GM19397 (cell line): ENCODE data around the gene MYO9A.

Source experiments
- ATAC-seq: cut with Tn5 transposase; IDR thresholded peaks from one replicate; pipeline ENCODE4 v1.9.1; 2021; ENCODE audit warnings: mild to moderate bottlenecking, moderate library complexity; ENCODE audit not compliant: unreplicated experiment

The MYO9A gene

GRCh38 chr15:71974211-71974610, 143.7 kb downstream of the MYO9A start:
- ATAC-seq = no peak

GRCh38 chr15:71973366-71973765, 144.6 kb downstream of the MYO9A start:
- no peak for ATAC-seq

DNA sequence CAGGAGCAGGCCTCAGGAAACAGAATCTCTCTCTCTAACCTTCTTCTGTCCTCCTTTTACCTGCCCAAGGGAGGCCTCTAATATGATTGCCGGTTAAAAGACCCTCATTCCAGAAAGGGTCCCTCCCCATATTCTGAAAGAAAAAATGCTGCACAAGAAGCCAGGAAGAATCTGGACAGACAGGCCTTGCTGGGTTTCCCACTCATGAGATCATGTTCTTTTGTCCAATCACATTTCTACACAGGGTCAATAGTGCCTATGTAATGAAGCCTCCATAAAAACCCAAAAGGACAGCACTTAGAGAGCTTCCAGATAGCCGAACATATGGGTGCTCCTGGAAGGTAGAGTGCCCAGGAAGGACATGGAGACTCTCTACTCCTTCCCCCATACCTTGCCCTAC, 146.0 kb downstream of the MYO9A start:
- ATAC-seq = no peak

- no peak for ATAC-seq
Observed at GRCh38 chr15:71970435-71970834, 147.5 kb downstream of the MYO9A start.

GRCh38 chr15:71962537-71962936, 155.4 kb downstream of the MYO9A start:
- ATAC-seq = no peak

GRCh38 chr15:71957026-71957425, 160.9 kb downstream of the MYO9A start:
- ATAC-seq = no peak

DNA sequence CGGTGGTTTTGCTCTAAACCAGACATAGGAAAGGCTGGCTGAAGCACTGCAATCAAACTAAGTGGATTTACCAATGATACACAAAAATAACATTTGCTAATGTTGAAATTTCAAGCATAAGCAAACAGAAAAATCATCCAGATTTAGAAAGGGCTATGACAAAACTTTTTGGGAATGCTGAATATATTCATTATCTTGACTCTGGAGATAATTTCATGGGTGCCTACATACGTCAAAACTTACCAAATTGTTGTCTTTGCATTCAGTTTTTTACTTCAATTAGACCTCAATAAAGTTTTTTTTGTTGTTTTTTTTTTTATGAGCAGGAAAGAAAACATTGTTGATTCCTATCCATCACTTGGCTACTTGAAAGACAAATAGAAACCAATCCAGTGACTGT, 166.8 kb downstream of the MYO9A start:
- ATAC-seq = no peak

- no peak for ATAC-seq
Observed at GRCh38 chr15:71945012-71945411, 172.9 kb downstream of the MYO9A start.

DNA sequence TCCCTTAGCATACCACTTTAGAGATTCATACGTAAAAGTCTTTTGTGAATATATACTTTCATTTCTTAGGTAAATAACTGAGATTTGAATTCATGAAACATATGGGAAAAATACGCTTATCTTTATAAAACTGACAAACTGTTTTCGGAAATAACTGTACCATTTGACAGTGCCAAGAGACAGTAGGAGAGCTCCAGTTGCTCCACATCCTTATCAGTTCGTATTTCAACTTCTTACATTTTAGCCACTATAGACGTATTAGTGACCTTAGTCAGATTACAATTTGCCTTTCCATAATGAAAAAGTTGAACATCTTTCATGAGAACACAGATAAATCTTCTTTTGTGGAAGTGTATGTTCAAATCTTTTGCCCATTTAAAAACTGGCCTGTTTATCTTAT, 174.1 kb downstream of the MYO9A start:
- ATAC-seq = no peak

- no peak for ATAC-seq
Observed at GRCh38 chr15:71939981-71940588, 177.9 kb downstream of the MYO9A start.

DNA sequence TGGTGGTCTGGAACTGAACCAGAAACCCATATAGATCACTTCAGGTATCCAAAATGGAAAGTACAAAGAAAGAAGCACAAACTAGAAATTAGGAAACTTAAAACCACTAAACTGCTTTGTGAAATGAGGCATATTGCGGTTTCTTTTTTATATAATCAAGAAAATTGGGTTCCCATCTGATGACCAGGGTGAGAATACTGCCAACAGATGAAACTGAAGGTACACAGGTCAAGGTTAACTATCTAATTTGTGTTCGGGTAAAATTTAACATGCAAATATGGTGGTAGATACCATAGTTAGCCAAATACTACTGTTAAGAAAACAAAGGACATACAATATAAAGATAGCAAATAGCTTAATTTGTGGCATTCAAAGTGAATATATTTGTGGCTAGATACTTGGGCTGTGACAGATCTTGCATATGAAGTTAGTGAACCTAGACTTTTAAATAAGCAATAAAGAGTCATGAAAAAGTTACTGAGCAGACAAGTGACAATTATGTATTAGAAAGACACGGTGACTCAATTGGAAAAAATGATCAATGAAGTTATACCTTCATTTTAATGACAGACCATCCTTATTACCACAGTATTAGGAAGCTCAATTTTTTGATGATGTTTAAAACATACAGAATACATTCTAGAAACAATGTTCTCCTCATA, 180.2 kb downstream of the MYO9A start:
- no peak for ATAC-seq

DNA sequence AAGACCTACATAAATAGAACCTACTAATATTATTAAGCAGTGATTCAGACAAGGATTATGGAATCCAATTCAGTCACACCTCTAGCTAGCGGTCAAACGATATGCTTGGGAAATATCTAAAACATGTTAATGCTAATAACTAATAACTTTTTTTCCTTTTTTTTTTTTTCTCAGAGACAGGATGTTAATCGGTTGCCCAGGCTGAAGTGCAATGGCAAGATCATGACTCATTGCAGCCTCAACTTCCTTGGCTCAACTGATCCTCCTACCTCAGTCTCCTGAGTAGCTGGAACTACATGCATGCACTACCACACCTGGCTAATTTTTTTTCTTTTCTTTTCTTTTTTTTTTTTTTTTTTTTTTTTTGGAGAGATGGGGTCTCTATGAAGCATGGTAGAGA, 183.5 kb downstream of the MYO9A start:
- no peak for ATAC-seq

GRCh38 chr15:71932689-71933088, 185.3 kb downstream of the MYO9A start:
- ATAC-seq = no peak

- ATAC-seq = no peak
Observed at GRCh38 chr15:71931261-71931660, 186.7 kb downstream of the MYO9A start.

DNA sequence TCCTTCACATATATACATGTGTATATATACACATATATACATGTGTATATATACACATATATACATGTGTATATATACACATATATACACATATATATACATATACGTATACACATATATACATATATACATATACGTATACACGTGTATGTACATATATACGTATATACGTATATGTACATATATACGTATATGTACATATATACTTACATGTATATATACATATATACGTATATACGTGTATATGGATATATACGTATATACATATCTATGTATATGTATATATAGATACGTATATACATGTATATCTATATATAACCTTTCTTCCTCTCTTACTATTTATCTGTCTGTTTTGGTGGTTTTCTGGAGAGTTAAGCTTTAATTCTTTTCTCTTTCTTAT, 192.8 kb downstream of the MYO9A start:
- no peak for ATAC-seq

GRCh38 chr15:71921191-71921590, 196.8 kb downstream of the MYO9A start:
- no peak for ATAC-seq

DNA sequence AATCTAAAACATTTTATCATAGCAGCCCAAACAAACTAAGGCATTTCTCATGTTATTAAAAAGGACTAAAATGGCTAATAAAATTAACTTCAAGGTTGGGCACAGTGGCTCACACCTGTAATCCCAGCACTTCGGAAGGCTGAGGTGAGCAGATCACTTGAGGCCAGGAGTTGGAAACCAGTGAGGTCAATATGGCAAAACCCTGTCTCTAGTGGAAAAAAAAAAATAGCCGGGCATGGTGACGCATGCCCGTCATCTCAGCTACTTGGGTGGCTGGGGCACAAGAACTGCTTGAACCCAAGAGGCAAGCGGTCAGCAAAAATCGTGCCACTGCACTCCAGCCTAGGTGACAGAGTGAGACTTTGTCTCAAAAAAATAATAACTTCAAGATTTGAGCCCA, 197.4 kb downstream of the MYO9A start:
- no peak for ATAC-seq

DNA sequence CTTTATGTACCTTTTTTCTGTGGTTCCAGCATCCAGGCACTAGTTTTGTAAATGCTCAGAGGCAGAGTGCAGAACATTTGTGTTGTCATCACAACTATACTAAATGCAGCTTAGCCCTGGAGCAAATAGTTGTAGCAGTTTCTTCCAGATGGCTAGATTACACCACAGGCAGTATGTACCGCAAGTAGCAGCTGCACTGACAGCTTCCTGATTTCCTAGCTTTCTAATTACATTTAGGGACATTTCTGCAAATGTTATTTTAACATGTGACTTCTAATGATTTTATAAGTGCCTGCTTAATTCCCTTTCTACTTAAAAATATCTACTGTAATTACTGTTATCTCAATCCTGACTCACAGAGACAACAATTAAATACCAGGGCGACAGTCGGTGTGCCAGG, 201.1 kb downstream of the MYO9A start:
- no peak for ATAC-seq

- ATAC-seq = no peak
Observed at GRCh38 chr15:71914092-71914491, 203.9 kb downstream of the MYO9A start.

GRCh38 chr15:71899674-71900073, 218.3 kb downstream of the MYO9A start:
- ATAC-seq = no peak

- ATAC-seq = no peak
Observed at GRCh38 chr15:71893691-71894090, 224.3 kb downstream of the MYO9A start.

GRCh38 chr15:71892335-71892734, 225.6 kb downstream of the MYO9A start:
- ATAC-seq = no peak

- no peak for ATAC-seq
Observed at GRCh38 chr15:71891026-71891425, 226.9 kb downstream of the MYO9A start.
